NT2/D1 (cell line): ENCODE measurements around the gene SPOCD1.

Experiments
- SUZ12 ChIP-seq: IDR thresholded peaks from 2 replicates; pipeline ENCODE4 v1.6.1; 2011; ENCODE audit not compliant: insufficient read length, insufficient read depth; ENCODE audit errors: extremely low read depth
- YY1 ChIP-seq: IDR thresholded peaks from 2 replicates; pipeline ENCODE4 v1.6.1; 2011; ENCODE audit not compliant: insufficient read length, insufficient read depth
- ZNF274 ChIP-seq: IDR thresholded peaks from 2 replicates; pipeline ENCODE4 v1.6.1; 2011; ENCODE audit warnings: mild to moderate bottlenecking, low read depth, low read length

DNA sequence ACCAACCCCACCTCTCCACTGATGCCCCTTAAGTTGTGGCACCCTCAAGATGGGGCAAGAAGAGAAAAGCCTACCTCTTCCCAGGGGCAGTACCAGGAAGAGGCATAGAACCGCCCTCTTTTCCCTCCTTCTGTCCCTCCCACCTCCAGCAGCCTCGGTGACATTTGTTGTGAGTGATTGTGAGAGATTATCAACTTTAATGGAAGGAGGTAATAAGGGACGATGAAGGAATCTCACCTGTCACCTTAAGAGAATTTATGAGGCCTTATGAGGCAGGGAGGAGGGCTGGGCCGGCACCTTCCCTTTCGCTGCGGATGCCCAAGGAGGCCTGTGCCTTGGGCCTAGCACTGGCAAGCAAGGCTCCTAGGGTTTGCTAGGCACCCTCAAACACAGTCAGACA lies 50.3 kb downstream of the SPOCD1 start:
- TF ChIP-seq SUZ12 (no peak), ZNF274 (no peak), YY1 (no peak)
